HepG2 (cell line): ENCODE data around the gene KIAA0232. TPM values are rescaled to one million over a fixed set of nuclear protein-coding genes. Genes with fewer than 3 reads are reported as not detected.

Experiments used
- CAMTA2 ChIP-seq: sonication (generic); formaldehyde crosslinking; IDR thresholded peaks from 2 replicates; pipeline ENCODE4 v1.4.0; 2020; ENCODE audit warnings: mild to moderate bottlenecking, missing genetic modification reagents, borderline replicate concordance
- CCDC6 ChIP-seq: sonication (generic); formaldehyde crosslinking; IDR thresholded peaks from 2 replicates; pipeline ENCODE4 v1.8.1; 2022; ENCODE audit warnings: mild to moderate bottlenecking, missing genetic modification reagents, moderate library complexity
- DMAP1 ChIP-seq: IDR thresholded peaks from 2 replicates; pipeline ENCODE4 v1.6.1; 2016
- HDAC2 ChIP-seq: sonication (generic); formaldehyde crosslinking; IDR thresholded peaks from 2 replicates; pipeline ENCODE4 v1.4.0; 2020; ENCODE audit warnings: missing genetic modification reagents
- HNRNPL ChIP-seq: fragments of 200-400 bp; formaldehyde crosslinking; IDR thresholded peaks from 2 replicates; pipeline ENCODE4 v1.6.1; 2017; ENCODE audit warnings: mild to moderate bottlenecking, low read depth, low read length
- HOXA5 ChIP-seq: sonication (generic); formaldehyde crosslinking; IDR thresholded peaks from 2 replicates; pipeline ENCODE4 v1.4.0; 2020; ENCODE audit warnings: missing genetic modification reagents
- IRF1 ChIP-seq: sonication (generic); formaldehyde crosslinking; IDR thresholded peaks from 2 replicates; pipeline ENCODE4 v1.4.0; 2020; ENCODE audit warnings: low read depth, mild to moderate bottlenecking, missing genetic modification reagents
- KAT7 ChIP-seq: IDR thresholded peaks from 2 replicates; pipeline ENCODE4 v1.6.1; 2018; ENCODE audit warnings: borderline replicate concordance, missing compliant biosample characterization
- KDM6A ChIP-seq: IDR thresholded peaks from 2 replicates; pipeline ENCODE4 v1.6.1; 2016; ENCODE audit warnings: low read depth
- POGZ ChIP-seq: sonication (generic); formaldehyde crosslinking; IDR thresholded peaks from 2 replicates; pipeline ENCODE4 v1.4.0; 2020; ENCODE audit warnings: mild to moderate bottlenecking, missing genetic modification reagents
- RELA ChIP-seq: sonication (generic); formaldehyde crosslinking; IDR thresholded peaks from 2 replicates; pipeline ENCODE4 v1.4.0; 2020; ENCODE audit warnings: missing genetic modification reagents
- SCMH1 ChIP-seq: sonication (generic); formaldehyde crosslinking; IDR thresholded peaks from 2 replicates; pipeline ENCODE4 v1.9.0; 2021; ENCODE audit warnings: missing genetic modification reagents, mild to moderate bottlenecking, borderline replicate concordance
- SRSF4 ChIP-seq: fragments of 200-400 bp; formaldehyde crosslinking; IDR thresholded peaks from one replicate; pipeline ENCODE4 v1.6.1; 2018; ENCODE audit warnings: mild to moderate bottlenecking, low read depth, low read length, moderate library complexity; ENCODE audit not compliant: poor library complexity, severe bottlenecking
- SSRP1 ChIP-seq: IDR thresholded peaks from 2 replicates; pipeline ENCODE4 v1.6.1; 2016; ENCODE audit warnings: control low read depth
- THYN1 ChIP-seq: sonication (generic); formaldehyde crosslinking; IDR thresholded peaks from 2 replicates; pipeline ENCODE4 v1.8.1; 2023; ENCODE audit warnings: low read depth, mild to moderate bottlenecking, moderate library complexity, missing genetic modification reagents, borderline replicate concordance
- TP53 ChIP-seq: sonication (generic); formaldehyde crosslinking; conservative IDR thresholded peaks from 2 replicates; pipeline ENCODE4 v1.4.0; 2020; ENCODE audit warnings: missing genetic modification reagents
- USF2 ChIP-seq, 2 experiments: sonication (generic) in 1 of 2; formaldehyde crosslinking in 1 of 2; IDR thresholded peaks; 2 replicates each; pipeline versions ENCODE4 v1.5.1 to v1.6.1; 2011 to 2020; ENCODE audit warnings: borderline replicate concordance in 1 of 2, low read depth in 1 of 2, low read length in 1 of 2, mild to moderate bottlenecking in 1 of 2, missing genetic modification reagents in 1 of 2, moderate library complexity in 1 of 2
- ZC3H13 ChIP-seq: sonication (generic); formaldehyde crosslinking; IDR thresholded peaks from 2 replicates; pipeline ENCODE4 v1.8.1; 2023; ENCODE audit warnings: mild to moderate bottlenecking, missing genetic modification reagents, moderate library complexity
- ZFP1 ChIP-seq: IDR thresholded peaks from 2 replicates; pipeline ENCODE4 v1.6.1; 2016
- ZNF160 ChIP-seq: sonication (generic); formaldehyde crosslinking; IDR thresholded peaks from 2 replicates; pipeline ENCODE4 v1.8.0; 2022; ENCODE audit warnings: mild to moderate bottlenecking, inconsistent platforms, missing genetic modification reagents
- ZNF224 ChIP-seq: sonication (generic); formaldehyde crosslinking; IDR thresholded peaks from 2 replicates; pipeline ENCODE4 v1.5.0; 2020; ENCODE audit warnings: mild to moderate bottlenecking, missing genetic modification reagents
- ZNF296 ChIP-seq: sonication (generic); formaldehyde crosslinking; conservative IDR thresholded peaks from 2 replicates; pipeline ENCODE4 v1.5.0; 2020; ENCODE audit warnings: mild to moderate bottlenecking, missing genetic modification reagents
- ZNF331 ChIP-seq: sonication (generic); formaldehyde crosslinking; IDR thresholded peaks from 2 replicates; pipeline ENCODE4 v1.4.0; 2020; ENCODE audit warnings: missing genetic modification reagents
- ZNF484 ChIP-seq: sonication (generic); formaldehyde crosslinking; IDR thresholded peaks from 2 replicates; pipeline ENCODE4 v1.5.1; 2020; ENCODE audit warnings: mild to moderate bottlenecking, low read depth, missing genetic modification reagents, borderline replicate concordance
- ZNF547 ChIP-seq: sonication (generic); formaldehyde crosslinking; IDR thresholded peaks from 2 replicates; pipeline ENCODE4 v1.5.1; 2020; ENCODE audit warnings: mild to moderate bottlenecking, missing genetic modification reagents
- ZNF607 ChIP-seq: sonication (generic); formaldehyde crosslinking; IDR thresholded peaks from 2 replicates; pipeline ENCODE4 v1.5.1; 2020; ENCODE audit warnings: missing genetic modification reagents, mild to moderate bottlenecking, borderline replicate concordance
- polyA plus RNA-seq, 8 experiments: library from polyadenylated mRNA; depleted of rRNA in 3 of 8; stranded (reverse) in 7 of 8; unstranded in 1 of 8; fragments of >200 nt; fragmentation: Illumina TruSeq in 4 of 8; extraction: Trizol in 4 of 8; gene quantifications; 2 replicates each; pipeline versions ENCODE4 v1.2.1 to v1.2.3, GENCODE V29; 2011 to 2016; ENCODE audit warnings: low read depth in 4 of 8, missing spikeins in 1 of 8, mixed read lengths in 1 of 8; ENCODE audit not compliant: insufficient read depth in 1 of 8
- total RNA-seq, 5 experiments: library from RNA; depleted of rRNA; stranded (reverse); fragments of >200 nt; fragmentation: Illumina TruSeq; extraction: Trizol; gene quantifications; 2 replicates each; pipeline ENCODE4 v1.2.3, GENCODE V29; 2016; ENCODE audit warnings: low read depth in 1 of 5
- TF ChIP-seq, protein P1 (sequence below): sonication (generic); formaldehyde crosslinking; IDR thresholded peaks from 2 replicates; pipeline ENCODE4 v1.4.0; 2020; ENCODE audit warnings: mild to moderate bottlenecking, missing genetic modification reagents

KIAA0232 gene
- total and polyA plus RNA-seq, 2 of the 13 experiments (the other 11 are each of a cell fraction or from before 2014, with no cell fraction given), result 7.8 to 17.1 TPM

DNA sequence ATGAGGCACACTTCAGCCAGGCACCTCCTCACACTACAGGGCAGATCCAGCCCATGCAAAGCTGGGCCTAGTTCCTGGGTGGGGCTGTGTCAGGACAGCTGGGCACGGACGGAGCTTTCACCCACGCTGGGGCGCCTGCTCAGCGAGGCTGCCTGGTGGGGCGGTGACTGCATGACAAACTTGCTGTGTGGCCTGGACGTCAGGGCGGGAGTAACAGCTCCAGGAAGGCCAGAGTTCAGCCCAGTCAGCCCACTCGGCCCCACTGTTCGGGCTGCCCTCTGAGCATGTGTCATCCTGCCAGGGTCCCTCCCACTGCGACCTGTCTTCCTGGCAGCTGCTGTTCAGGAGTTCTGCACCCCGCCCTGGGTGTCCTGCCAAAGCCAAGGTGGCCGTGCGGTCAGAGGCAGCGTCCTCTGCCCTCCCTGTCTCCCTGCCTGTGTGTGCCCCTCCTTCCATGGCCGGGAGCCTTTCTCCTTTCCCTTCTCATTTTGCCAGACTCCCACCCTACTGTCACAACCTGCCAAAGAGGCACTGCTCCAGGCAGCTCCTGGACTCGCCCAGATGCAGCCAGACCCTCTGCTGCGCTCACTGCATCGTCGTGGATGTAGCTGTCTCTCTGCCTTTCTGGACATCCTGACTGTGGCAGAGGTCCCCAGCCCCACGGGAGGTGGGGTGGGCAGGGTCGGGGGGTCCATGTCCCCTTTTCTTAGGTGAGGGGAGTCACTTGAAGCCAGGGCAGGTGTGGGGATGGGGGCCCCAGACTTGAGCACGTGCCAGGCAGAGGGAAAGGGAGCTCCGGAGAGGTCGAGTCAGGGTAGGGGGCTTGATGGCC lies 33.0 kb upstream of the KIAA0232 start (continued):
- 0 out of 2 replicates have a peak, but pooled peaks have one; percentile 40 for TF ChIP-seq ZNF331 (CRISPR knock-in tag)
- TF ChIP-seq USF2 (IDR thresholded peaks at IDR 0.05; ENCODE audit: low read depth, low read length), result no peak
- TF ChIP-seq USF2 (CRISPR knock-in tag; IDR thresholded peaks at IDR 0.05; ENCODE audit: borderline replicate concordance), result no peak
- TF ChIP-seq ZC3H13 (CRISPR knock-in tag), result no peak
- peak; percentile 42; the same call in 1 of the 2 replicates for TF ChIP-seq CAMTA2 (CRISPR knock-in tag)
- TF ChIP-seq CCDC6 (CRISPR knock-in tag), result no peak
- 0 out of 2 replicates have a peak, but pooled peaks have one; percentile 76 for TF ChIP-seq TP53 (CRISPR knock-in tag)
- peak; percentile 50; the same call in 1 of the 2 replicates for TF ChIP-seq ZNF224 (CRISPR knock-in tag)
- no peak for TF ChIP-seq SCMH1 (CRISPR knock-in tag)
- peak; percentile 71 for TF ChIP-seq ZNF547
- peak; percentile 83 for TF ChIP-seq ZNF607
- TF ChIP-seq HNRNPL, result peak; percentile 97
- TF ChIP-seq POGZ (CRISPR knock-in tag), result peak; percentile 71
- TF ChIP-seq ZNF484 (CRISPR knock-in tag), result no peak
- TF ChIP-seq ZNF160, result 0 out of 2 replicates have a peak, but pooled peaks have one; percentile 25
- TF ChIP-seq, protein P1, sequence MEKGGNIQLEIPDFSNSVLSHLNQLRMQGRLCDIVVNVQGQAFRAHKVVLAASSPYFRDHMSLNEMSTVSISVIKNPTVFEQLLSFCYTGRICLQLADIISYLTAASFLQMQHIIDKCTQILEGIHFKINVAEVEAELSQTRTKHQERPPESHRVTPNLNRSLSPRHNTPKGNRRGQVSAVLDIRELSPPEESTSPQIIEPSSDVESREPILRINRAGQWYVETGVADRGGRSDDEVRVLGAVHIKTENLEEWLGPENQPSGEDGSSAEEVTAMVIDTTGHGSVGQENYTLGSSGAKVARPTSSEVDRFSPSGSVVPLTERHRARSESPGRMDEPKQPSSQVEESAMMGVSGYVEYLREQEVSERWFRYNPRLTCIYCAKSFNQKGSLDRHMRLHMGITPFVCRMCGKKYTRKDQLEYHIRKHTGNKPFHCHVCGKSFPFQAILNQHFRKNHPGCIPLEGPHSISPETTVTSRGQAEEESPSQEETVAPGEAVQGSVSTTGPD (CRISPR knock-in tag), result no peak
- 0 out of 2 replicates have a peak, but pooled peaks have one; percentile 28 for TF ChIP-seq ZFP1
- no peak for TF ChIP-seq THYN1 (CRISPR knock-in tag)
- peak; percentile 66; the same call in 1 of the 2 replicates for TF ChIP-seq HOXA5 (CRISPR knock-in tag)
- peak; percentile 85; the same call in 1 of the 2 replicates for TF ChIP-seq ZNF296
- TF ChIP-seq IRF1 (CRISPR knock-in tag), result no peak
- no peak for TF ChIP-seq SRSF4
- TF ChIP-seq HDAC2 (CRISPR knock-in tag), result peak; percentile 88
- TF ChIP-seq SSRP1 (CRISPR knock-in tag), result no peak
- no peak; the same call in 1 of the 2 replicates for TF ChIP-seq KAT7 (CRISPR knock-in tag)
- TF ChIP-seq DMAP1, result 0 out of 2 replicates have a peak, but pooled peaks have one; percentile 68
- no peak; the same call in 1 of the 2 replicates for TF ChIP-seq KDM6A (CRISPR knock-in tag)
- TF ChIP-seq RELA (CRISPR knock-in tag), result 0 out of 2 replicates have a peak, but pooled peaks have one; percentile 43
